ENCODE data around the gene SLC25A1. TPM values are rescaled to one million over a fixed set of nuclear protein-coding genes. Genes with fewer than 3 reads are reported as not detected.
A peak's percentile ranks its signal among the peaks of the same experiment; 100 is the strongest.

SLC25A1 gene
- total RNA-seq, 1 experiment from 2014 or later = 201 TPM

DNA sequence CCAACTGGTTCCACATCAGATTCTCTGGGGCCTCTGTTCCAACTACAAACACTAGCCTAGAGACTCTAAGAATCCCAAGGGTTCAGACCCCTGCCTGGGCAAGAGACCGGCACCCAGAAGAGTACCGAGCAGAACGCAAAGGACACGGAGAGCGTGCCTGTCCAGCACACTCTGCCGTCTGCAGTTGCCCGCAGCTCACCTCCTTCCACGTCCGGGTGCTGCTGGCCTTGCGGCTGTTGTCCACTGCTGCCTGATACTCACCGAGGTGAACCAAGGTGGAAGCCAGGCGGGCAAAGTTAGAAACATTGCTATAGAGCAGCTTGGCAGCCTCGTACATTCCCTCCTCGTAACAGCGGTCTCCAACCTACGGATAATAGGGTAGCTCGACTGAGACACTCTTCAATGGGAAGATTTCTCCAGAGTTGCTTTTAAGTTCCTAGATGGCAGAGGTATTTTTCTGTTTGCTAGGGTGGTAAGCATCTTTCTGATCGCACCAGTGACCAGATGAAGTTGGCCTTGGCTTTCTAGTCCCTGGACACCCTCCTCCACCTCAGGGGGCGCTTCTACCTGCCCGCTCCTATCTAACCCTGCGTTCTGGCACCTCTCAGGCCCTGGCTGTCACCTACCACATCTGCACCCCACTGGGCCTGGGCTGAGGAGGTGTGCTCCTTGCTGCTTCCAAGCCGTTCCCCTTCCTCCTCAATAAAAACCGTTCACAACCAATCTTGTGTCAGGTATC lies 22.8 kb upstream of the SLC25A1 start:
- peaks cover 13% of the 10 kb centered on the region; the same call in 1 of the 2 replicates for H3K36me3 Mint-ChIP-seq
- ATAC-seq = no peak
- POLR2A ChIA-PET = no interaction called here

More for the DNA sequence above, 22.8 kb upstream of the SLC25A1 start:
- peaks cover 5% of the 10 kb centered on the region for H3K9me3 Mint-ChIP-seq
- no peaks in the 10 kb centered on the region for H3K27me3 Mint-ChIP-seq (ENCODE audit: low read depth)
- H3K4me3 Mint-ChIP-seq = no peak overlapping the region
- CTCF ChIA-PET = no interaction called here
- TF ChIP-seq PRRX2 (CRISPR knock-in tag; IDR thresholded peaks at IDR 0.05) = no peak
- TF ChIP-seq ZBTB21 (CRISPR knock-in tag; IDR thresholded peaks at IDR 0.05; ENCODE audit: borderline replicate concordance) = no peak
- TF ChIP-seq NR2C2 (CRISPR knock-in tag; IDR thresholded peaks at IDR 0.05) = no peak
- TF ChIP-seq ETV6 (CRISPR knock-in tag; IDR thresholded peaks at IDR 0.05) = no peak
- no peak for TF ChIP-seq ZNF232 (CRISPR knock-in tag; IDR thresholded peaks at IDR 0.05)
- TF ChIP-seq ELF4 (CRISPR knock-in tag; IDR thresholded peaks at IDR 0.05; ENCODE audit: low read depth) = no peak
- TF ChIP-seq, protein P1, sequence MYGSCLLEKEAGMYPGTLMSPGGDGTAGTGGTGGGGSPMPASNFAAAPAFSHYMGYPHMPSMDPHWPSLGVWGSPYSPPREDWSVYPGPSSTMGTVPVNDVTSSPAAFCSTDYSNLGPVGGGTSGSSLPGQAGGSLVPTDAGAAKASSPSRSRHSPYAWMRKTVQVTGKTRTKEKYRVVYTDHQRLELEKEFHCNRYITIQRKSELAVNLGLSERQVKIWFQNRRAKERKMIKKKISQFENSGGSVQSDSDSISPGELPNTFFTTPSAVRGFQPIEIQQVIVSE (CRISPR knock-in tag; IDR thresholded peaks at IDR 0.05; ENCODE audit: borderline replicate concordance) = no peak
- TF ChIP-seq, protein P2, sequence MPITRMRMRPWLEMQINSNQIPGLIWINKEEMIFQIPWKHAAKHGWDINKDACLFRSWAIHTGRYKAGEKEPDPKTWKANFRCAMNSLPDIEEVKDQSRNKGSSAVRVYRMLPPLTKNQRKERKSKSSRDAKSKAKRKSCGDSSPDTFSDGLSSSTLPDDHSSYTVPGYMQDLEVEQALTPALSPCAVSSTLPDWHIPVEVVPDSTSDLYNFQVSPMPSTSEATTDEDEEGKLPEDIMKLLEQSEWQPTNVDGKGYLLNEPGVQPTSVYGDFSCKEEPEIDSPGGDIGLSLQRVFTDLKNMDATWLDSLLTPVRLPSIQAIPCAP (CRISPR knock-in tag; IDR thresholded peaks at IDR 0.05) = no peak
- TF ChIP-seq NFYB (CRISPR knock-in tag; conservative IDR thresholded peaks at IDR 0.05; ENCODE audit: low read depth) = no peak
- TF ChIP-seq, protein P3, sequence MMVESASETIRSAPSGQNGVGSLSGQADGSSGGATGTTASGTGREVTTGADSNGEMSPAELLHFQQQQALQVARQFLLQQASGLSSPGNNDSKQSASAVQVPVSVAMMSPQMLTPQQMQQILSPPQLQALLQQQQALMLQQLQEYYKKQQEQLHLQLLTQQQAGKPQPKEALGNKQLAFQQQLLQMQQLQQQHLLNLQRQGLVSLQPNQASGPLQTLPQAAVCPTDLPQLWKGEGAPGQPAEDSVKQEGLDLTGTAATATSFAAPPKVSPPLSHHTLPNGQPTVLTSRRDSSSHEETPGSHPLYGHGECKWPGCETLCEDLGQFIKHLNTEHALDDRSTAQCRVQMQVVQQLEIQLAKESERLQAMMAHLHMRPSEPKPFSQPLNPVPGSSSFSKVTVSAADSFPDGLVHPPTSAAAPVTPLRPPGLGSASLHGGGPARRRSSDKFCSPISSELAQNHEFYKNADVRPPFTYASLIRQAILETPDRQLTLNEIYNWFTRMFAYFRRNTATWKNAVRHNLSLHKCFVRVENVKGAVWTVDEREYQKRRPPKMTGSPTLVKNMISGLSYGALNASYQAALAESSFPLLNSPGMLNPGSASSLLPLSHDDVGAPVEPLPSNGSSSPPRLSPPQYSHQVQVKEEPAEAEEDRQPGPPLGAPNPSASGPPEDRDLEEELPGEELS (CRISPR knock-in tag; IDR thresholded peaks at IDR 0.05) = no peak
- TF ChIP-seq, protein P4, sequence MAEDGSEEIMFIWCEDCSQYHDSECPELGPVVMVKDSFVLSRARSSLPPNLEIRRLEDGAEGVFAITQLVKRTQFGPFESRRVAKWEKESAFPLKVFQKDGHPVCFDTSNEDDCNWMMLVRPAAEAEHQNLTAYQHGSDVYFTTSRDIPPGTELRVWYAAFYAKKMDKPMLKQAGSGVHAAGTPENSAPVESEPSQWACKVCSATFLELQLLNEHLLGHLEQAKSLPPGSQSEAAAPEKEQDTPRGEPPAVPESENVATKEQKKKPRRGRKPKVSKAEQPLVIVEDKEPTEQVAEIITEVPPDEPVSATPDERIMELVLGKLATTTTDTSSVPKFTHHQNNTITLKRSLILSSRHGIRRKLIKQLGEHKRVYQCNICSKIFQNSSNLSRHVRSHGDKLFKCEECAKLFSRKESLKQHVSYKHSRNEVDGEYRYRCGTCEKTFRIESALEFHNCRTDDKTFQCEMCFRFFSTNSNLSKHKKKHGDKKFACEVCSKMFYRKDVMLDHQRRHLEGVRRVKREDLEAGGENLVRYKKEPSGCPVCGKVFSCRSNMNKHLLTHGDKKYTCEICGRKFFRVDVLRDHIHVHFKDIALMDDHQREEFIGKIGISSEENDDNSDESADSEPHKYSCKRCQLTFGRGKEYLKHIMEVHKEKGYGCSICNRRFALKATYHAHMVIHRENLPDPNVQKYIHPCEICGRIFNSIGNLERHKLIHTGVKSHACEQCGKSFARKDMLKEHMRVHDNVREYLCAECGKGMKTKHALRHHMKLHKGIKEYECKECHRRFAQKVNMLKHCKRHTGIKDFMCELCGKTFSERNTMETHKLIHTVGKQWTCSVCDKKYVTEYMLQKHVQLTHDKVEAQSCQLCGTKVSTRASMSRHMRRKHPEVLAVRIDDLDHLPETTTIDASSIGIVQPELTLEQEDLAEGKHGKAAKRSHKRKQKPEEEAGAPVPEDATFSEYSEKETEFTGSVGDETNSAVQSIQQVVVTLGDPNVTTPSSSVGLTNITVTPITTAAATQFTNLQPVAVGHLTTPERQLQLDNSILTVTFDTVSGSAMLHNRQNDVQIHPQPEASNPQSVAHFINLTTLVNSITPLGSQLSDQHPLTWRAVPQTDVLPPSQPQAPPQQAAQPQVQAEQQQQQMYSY (CRISPR knock-in tag; IDR thresholded peaks at IDR 0.05) = no peak
- TF ChIP-seq, protein P5, sequence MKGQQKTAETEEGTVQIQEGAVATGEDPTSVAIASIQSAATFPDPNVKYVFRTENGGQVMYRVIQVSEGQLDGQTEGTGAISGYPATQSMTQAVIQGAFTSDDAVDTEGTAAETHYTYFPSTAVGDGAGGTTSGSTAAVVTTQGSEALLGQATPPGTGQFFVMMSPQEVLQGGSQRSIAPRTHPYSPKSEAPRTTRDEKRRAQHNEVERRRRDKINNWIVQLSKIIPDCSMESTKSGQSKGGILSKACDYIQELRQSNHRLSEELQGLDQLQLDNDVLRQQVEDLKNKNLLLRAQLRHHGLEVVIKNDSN (CRISPR knock-in tag; IDR thresholded peaks at IDR 0.05) = no peak
- TF ChIP-seq ZNF396 (CRISPR knock-in tag; IDR thresholded peaks at IDR 0.05; ENCODE audit: borderline replicate concordance) = no peak
- TF ChIP-seq, protein P6, sequence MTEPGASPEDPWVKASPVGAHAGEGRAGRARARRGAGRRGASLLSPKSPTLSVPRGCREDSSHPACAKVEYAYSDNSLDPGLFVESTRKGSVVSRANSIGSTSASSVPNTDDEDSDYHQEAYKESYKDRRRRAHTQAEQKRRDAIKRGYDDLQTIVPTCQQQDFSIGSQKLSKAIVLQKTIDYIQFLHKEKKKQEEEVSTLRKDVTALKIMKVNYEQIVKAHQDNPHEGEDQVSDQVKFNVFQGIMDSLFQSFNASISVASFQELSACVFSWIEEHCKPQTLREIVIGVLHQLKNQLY (CRISPR knock-in tag; IDR thresholded peaks at IDR 0.05) = no peak
- no peak for TF ChIP-seq ZNF416 (CRISPR knock-in tag; IDR thresholded peaks at IDR 0.05)
- TF ChIP-seq, protein P7, sequence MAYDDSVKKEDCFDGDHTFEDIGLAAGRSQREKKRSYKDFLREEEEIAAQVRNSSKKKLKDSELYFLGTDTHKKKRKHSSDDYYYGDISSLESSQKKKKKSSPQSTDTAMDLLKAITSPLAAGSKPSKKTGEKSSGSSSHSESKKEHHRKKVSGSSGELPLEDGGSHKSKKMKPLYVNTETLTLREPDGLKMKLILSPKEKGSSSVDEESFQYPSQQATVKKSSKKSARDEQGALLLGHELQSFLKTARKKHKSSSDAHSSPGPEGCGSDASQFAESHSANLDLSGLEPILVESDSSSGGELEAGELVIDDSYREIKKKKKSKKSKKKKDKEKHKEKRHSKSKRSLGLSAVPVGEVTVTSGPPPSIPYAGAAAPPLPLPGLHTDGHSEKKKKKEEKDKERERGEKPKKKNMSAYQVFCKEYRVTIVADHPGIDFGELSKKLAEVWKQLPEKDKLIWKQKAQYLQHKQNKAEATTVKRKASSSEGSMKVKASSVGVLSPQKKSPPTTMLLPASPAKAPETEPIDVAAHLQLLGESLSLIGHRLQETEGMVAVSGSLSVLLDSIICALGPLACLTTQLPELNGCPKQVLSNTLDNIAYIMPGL (CRISPR knock-in tag; IDR thresholded peaks at IDR 0.05) = no peak
- TF ChIP-seq, protein P8, sequence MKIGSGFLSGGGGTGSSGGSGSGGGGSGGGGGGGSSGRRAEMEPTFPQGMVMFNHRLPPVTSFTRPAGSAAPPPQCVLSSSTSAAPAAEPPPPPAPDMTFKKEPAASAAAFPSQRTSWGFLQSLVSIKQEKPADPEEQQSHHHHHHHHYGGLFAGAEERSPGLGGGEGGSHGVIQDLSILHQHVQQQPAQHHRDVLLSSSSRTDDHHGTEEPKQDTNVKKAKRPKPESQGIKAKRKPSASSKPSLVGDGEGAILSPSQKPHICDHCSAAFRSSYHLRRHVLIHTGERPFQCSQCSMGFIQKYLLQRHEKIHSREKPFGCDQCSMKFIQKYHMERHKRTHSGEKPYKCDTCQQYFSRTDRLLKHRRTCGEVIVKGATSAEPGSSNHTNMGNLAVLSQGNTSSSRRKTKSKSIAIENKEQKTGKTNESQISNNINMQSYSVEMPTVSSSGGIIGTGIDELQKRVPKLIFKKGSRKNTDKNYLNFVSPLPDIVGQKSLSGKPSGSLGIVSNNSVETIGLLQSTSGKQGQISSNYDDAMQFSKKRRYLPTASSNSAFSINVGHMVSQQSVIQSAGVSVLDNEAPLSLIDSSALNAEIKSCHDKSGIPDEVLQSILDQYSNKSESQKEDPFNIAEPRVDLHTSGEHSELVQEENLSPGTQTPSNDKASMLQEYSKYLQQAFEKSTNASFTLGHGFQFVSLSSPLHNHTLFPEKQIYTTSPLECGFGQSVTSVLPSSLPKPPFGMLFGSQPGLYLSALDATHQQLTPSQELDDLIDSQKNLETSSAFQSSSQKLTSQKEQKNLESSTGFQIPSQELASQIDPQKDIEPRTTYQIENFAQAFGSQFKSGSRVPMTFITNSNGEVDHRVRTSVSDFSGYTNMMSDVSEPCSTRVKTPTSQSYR (CRISPR knock-in tag; IDR thresholded peaks at IDR 0.05) = no peak
- H3K27ac Mint-ChIP-seq = peak overlapping the region; percentile 77; the same call in 1 of the 2 replicates
- H3K4me1 Mint-ChIP-seq = no peaks in the 10 kb centered on the region
- DNase-seq (ENCODE audit: low spot score) = no peak
